Stimulated activated CD4-positive, alpha-beta T cell treated with anti-CD3 and anti-CD28 coated beads, Interleukin-12 subunit alpha, Interleukin-12 subunit beta, amount 100 ng/mL, for 4 hours (primary cell): ENCODE data around the gene KRT75.

Experiments
- DNase-seq: peaks from one replicate; pipeline ENCODE4 v3.0.0-alpha.2; 2020

KRT75 gene

GRCh38 chr12:52439420-52439819 is 5.2 kb upstream of the KRT75 start:
- DNase-seq, result no peak

- DNase-seq, result no peak
Observed at GRCh38 chr12:52438305-52439301, 4.4 kb upstream of the KRT75 start.

- no peak for DNase-seq
Observed at GRCh38 chr12:52437508-52437907, 3.3 kb upstream of the KRT75 start.

- no peak for DNase-seq
Observed at GRCh38 chr12:52436828-52437474, 2.8 kb upstream of the KRT75 start.

GRCh38 chr12:52436000-52436827 is 2.0 kb upstream of the KRT75 start:
- no peak for DNase-seq

- DNase-seq, result no peak
Observed at GRCh38 chr12:52435659-52435999, 1.5 kb upstream of the KRT75 start.

- DNase-seq, result no peak
Observed at GRCh38 chr12:52434760-52435530, 774 bp upstream of the KRT75 start.

GRCh38 chr12:52433501-52434080 is 580 bp downstream of the KRT75 start:
- no peak for DNase-seq

- DNase-seq, result no peak
Observed at GRCh38 chr12:52432559-52433207, 1.5 kb downstream of the KRT75 start.

GRCh38 chr12:52428121-52428520 is 6.0 kb downstream of the KRT75 start:
- no peak for DNase-seq

- DNase-seq, result no peak
Observed at GRCh38 chr12:52427083-52427482, 7.1 kb downstream of the KRT75 start.

- DNase-seq, result no peak
Observed at GRCh38 chr12:52426034-52426433, 8.1 kb downstream of the KRT75 start.

GRCh38 chr12:52425466-52425865 is 8.7 kb downstream of the KRT75 start:
- no peak for DNase-seq

- DNase-seq, result no peak
Observed at GRCh38 chr12:52423661-52424500, 10.3 kb downstream of the KRT75 start.

GRCh38 chr12:52423035-52423434 is 11.1 kb downstream of the KRT75 start:
- no peak for DNase-seq

- no peak for DNase-seq
Observed at GRCh38 chr12:52419656-52420055, 14.5 kb downstream of the KRT75 start.

GRCh38 chr12:52418576-52419110 is 15.5 kb downstream of the KRT75 start:
- DNase-seq, result no peak

GRCh38 chr12:52417740-52418139 is 16.4 kb downstream of the KRT75 start:
- no peak for DNase-seq

- no peak for DNase-seq
Observed at GRCh38 chr12:52416795-52417194, 17.4 kb downstream of the KRT75 start.
